ENCODE results near the gene KRT4. TPM values are rescaled to one million over a fixed set of nuclear protein-coding genes. Genes with fewer than 3 reads are reported as not detected.

KRT4 gene
- total RNA-seq, 1 donor from 2014 or later: not detected

- Histone ChIP-seq H3K36me3 (ENCODE audit: control insufficient read depth, insufficient read depth, low read length) (no peaks in the 10 kb centered on the region), H3K27me3 (ENCODE audit: control insufficient read depth, insufficient read depth, low read length) (peaks cover 10% of the 10 kb centered on the region), H3K4me3 (ENCODE audit: low read depth, low read length) (no peak overlapping the region)
- TF ChIP-seq CTCF (IDR thresholded peaks at IDR 0.05; ENCODE audit: insufficient read depth, low read length, poor library complexity, severe bottlenecking): no peak
- DNase-seq (ENCODE audit: low read depth): no peak
Observed at GRCh38 chr12:52792185-52793029, 21.5 kb downstream of the KRT4 start.

GRCh38 chr12:52791271-52792184, 22.4 kb downstream of the KRT4 start:
- DNase-seq (ENCODE audit: low read depth): no peak

GRCh38 chr12:52790427-52791270, 23.3 kb downstream of the KRT4 start:
- Histone ChIP-seq H3K4me3 (ENCODE audit: low read depth, low read length) (peak overlapping the region; percentile 17), H3K36me3 (ENCODE audit: control insufficient read depth, insufficient read depth, low read length) (no peaks in the 10 kb centered on the region), H3K27me3 (ENCODE audit: control insufficient read depth, insufficient read depth, low read length) (peaks cover 10% of the 10 kb centered on the region)
- TF ChIP-seq CTCF (IDR thresholded peaks at IDR 0.05; ENCODE audit: insufficient read depth, low read length, poor library complexity, severe bottlenecking): no peak
- no peak for DNase-seq (ENCODE audit: low read depth)

More at GRCh38 chr12:52791271-52792184, 22.4 kb downstream of the KRT4 start:
- no peak overlapping the region for H3K4me3 ChIP-seq (ENCODE audit: low read depth, low read length)
- H3K36me3 ChIP-seq (ENCODE audit: control insufficient read depth, insufficient read depth, low read length): no peaks in the 10 kb centered on the region
- H3K27me3 ChIP-seq (ENCODE audit: control insufficient read depth, insufficient read depth, low read length): peaks cover 10% of the 10 kb centered on the region
- no peak for TF ChIP-seq CTCF (IDR thresholded peaks at IDR 0.05; ENCODE audit: insufficient read depth, low read length, poor library complexity, severe bottlenecking)

GRCh38 chr12:52789637-52790426, 24.1 kb downstream of the KRT4 start:
- H3K27me3 ChIP-seq (ENCODE audit: control insufficient read depth, insufficient read depth, low read length): peaks cover 10% of the 10 kb centered on the region

More at GRCh38 chr12:52789637-52790426, 24.1 kb downstream of the KRT4 start:
- TF ChIP-seq CTCF (IDR thresholded peaks at IDR 0.05; ENCODE audit: insufficient read depth, low read length, poor library complexity, severe bottlenecking): no peak
- peak overlapping the region; percentile 17 for H3K4me3 ChIP-seq (ENCODE audit: low read depth, low read length)
- H3K36me3 ChIP-seq (ENCODE audit: control insufficient read depth, insufficient read depth, low read length): no peaks in the 10 kb centered on the region
- no peak for DNase-seq (ENCODE audit: low read depth)

Measured in kidney epithelial cell (primary cell).